GM19023 (cell line): ENCODE results near the gene SPDEF.

ENCODE experiments used
- ATAC-seq: cut with Tn5 transposase; IDR thresholded peaks from one replicate; pipeline ENCODE4 v1.9.1; 2021; ENCODE audit warnings: mild to moderate bottlenecking, moderate library complexity; ENCODE audit not compliant: unreplicated experiment

The SPDEF gene

GRCh38 chr6:34583861-34584604, 27.9 kb upstream of the SPDEF start:
- ATAC-seq, result no peak

GRCh38 chr6:34583461-34583860, 27.3 kb upstream of the SPDEF start:
- no peak for ATAC-seq

- ATAC-seq, result no peak
Observed at GRCh38 chr6:34581561-34581920, 25.4 kb upstream of the SPDEF start.

GRCh38 chr6:34580707-34581560, 24.8 kb upstream of the SPDEF start:
- no peak for ATAC-seq

GRCh38 chr6:34578445-34579262, 22.5 kb upstream of the SPDEF start:
- no peak for ATAC-seq

GRCh38 chr6:34576286-34576955, 20.3 kb upstream of the SPDEF start:
- no peak for ATAC-seq

- ATAC-seq, result no peak
Observed at GRCh38 chr6:34575326-34575725, 19.2 kb upstream of the SPDEF start.

- no peak for ATAC-seq
Observed at GRCh38 chr6:34574647-34575293, 18.6 kb upstream of the SPDEF start.

- no peak for ATAC-seq
Observed at GRCh38 chr6:34573567-34574183, 17.5 kb upstream of the SPDEF start.

GRCh38 chr6:34572585-34572984, 16.5 kb upstream of the SPDEF start:
- ATAC-seq, result no peak

GRCh38 chr6:34572021-34572420, 15.9 kb upstream of the SPDEF start:
- no peak for ATAC-seq

GRCh38 chr6:34571388-34571787, 15.3 kb upstream of the SPDEF start:
- no peak for ATAC-seq

- no peak for ATAC-seq
Observed at GRCh38 chr6:34570066-34570833, 14.1 kb upstream of the SPDEF start.

GRCh38 chr6:34569361-34569973, 13.3 kb upstream of the SPDEF start:
- no peak for ATAC-seq

- no peak for ATAC-seq
Observed at GRCh38 chr6:34568341-34569201, 12.4 kb upstream of the SPDEF start.

GRCh38 chr6:34566830-34567546, 10.9 kb upstream of the SPDEF start:
- no peak for ATAC-seq

- no peak for ATAC-seq
Observed at GRCh38 chr6:34565722-34566137, 9.6 kb upstream of the SPDEF start.
